Endothelial cell of umbilical vein (primary cell): ENCODE results near the gene CORO2B. TPM values are rescaled to one million over a fixed set of nuclear protein-coding genes. Genes with fewer than 3 reads are reported as not detected.
A peak's percentile ranks its signal among the peaks of the same experiment; 100 is the strongest.

ENCODE experiments used
- BruUV-seq: library from RNA; stranded (reverse); fragments of 400-500 nt; replicated peaks from 2 replicates; lab custom pipeline; 2021; lab: Mats Ljungman, UMichigan
- CTCF ChIA-PET: fragments of 300-600, 350-600 bp; sonication (Branson Sonifier 250); formaldehyde crosslinking; loops from one replicate; lab custom pipeline; 2021; ENCODE audit warnings: antibody characterized with exemption, inconsistent platforms; lab: Charles Lee
- POLR2A ChIA-PET: fragments of 300-600, 350-600 bp; sonication (Branson Sonifier 250); formaldehyde crosslinking; loops from one replicate; lab custom pipeline; 2021; ENCODE audit warnings: antibody characterized with exemption, inconsistent platforms; lab: Charles Lee
- DNase-seq: peaks from one replicate; pipeline ENCODE4 v3.0.0-alpha.2; 2011; ENCODE audit warnings: low read depth, low spot score
- FAIRE-seq: peaks from 2 replicates; lab custom pipeline; 2011; peaks lifted over from hg19 to GRCh38; lab: Jason Lieb, UNC
- H2AFZ ChIP-seq: 2 replicates; pipeline ENCODE4 v1.6.0; 2012; ENCODE audit warnings: low read depth, low read length, control low read depth, inconsistent platforms
- H3K27ac ChIP-seq: 2 replicates; pipeline ENCODE4 v1.5.1; 2011; ENCODE audit warnings: low read depth, mild to moderate bottlenecking, control low read depth, low read length, moderate library complexity; ENCODE audit not compliant: insufficient read depth
- H3K27me3 ChIP-seq, 2 experiments: 2 replicates each; pipeline versions ENCODE4 v1.6.0 to v1.6.1; 2011; ENCODE audit warnings: low read length in 2 of 2, mixed read lengths in 1 of 2; ENCODE audit not compliant: control insufficient read depth in 2 of 2, insufficient read depth in 2 of 2
- H3K36me3 ChIP-seq, 2 experiments: 2 replicates in 1 of 2; 3 replicates in 1 of 2; pipeline ENCODE4 v1.5.1; 2011; ENCODE audit warnings: low read length in 2 of 2, mild to moderate bottlenecking in 1 of 2, moderate library complexity in 1 of 2; ENCODE audit not compliant: control insufficient read depth in 2 of 2, insufficient read depth in 2 of 2; ENCODE audit errors: extremely low read depth in 1 of 2
- H3K4me1 ChIP-seq: 3 replicates; pipeline ENCODE4 v1.5.1; 2011; ENCODE audit warnings: mild to moderate bottlenecking, low read length; ENCODE audit not compliant: control insufficient read depth, insufficient read depth; ENCODE audit errors: extremely low read depth
- H3K4me2 ChIP-seq: 2 replicates; pipeline ENCODE4 v1.6.1; 2011; ENCODE audit warnings: low read length, control low read depth, mixed read lengths; ENCODE audit not compliant: insufficient read depth
- H3K4me3 ChIP-seq, 3 experiments: fragments of 200-600 bp in 1 of 3; sonication (generic), shearing (Covaris generic) in 1 of 3; replicated peaks in 1 of 3; 2 replicates each; pipeline ENCODE4 v1.5.1; 2011 to 2016; ENCODE audit warnings: control low read depth in 3 of 3, low read length in 3 of 3, mild to moderate bottlenecking in 2 of 3, inconsistent platforms in 1 of 3, low read depth in 1 of 3, moderate library complexity in 1 of 3; ENCODE audit not compliant: insufficient read depth in 1 of 3
- H3K79me2 ChIP-seq: 2 replicates; pipeline ENCODE4 v1.6.0; 2012; ENCODE audit warnings: low read length, inconsistent platforms; ENCODE audit not compliant: control insufficient read depth, insufficient read depth
- H3K9ac ChIP-seq: replicated peaks from 2 replicates; pipeline ENCODE3; 2011; ENCODE audit warnings: low read length, control low read depth; ENCODE audit not compliant: insufficient read depth; ENCODE audit errors: extremely low read depth
- H3K9me1 ChIP-seq: replicated peaks from 3 replicates; pipeline ENCODE4 v1.6.0; 2011; ENCODE audit warnings: mild to moderate bottlenecking, low read length; ENCODE audit not compliant: control insufficient read depth, insufficient read depth; ENCODE audit errors: extremely low read depth
- H3K9me3 ChIP-seq: replicated peaks from 2 replicates; pipeline ENCODE4 v1.5.1; 2012; ENCODE audit warnings: low read length, inconsistent platforms; ENCODE audit not compliant: control insufficient read depth, insufficient read depth
- H4K20me1 ChIP-seq: replicated peaks from 2 replicates; pipeline ENCODE3; 2011; ENCODE audit warnings: mild to moderate bottlenecking, low read length; ENCODE audit not compliant: control insufficient read depth, insufficient read depth; ENCODE audit errors: extremely low read depth
- CTCF ChIP-seq, 2 donors: IDR thresholded peaks; 1 replicate in 1 of 2; 2 replicates in 1 of 2; pipeline ENCODE4 v1.5.1; 2011; ENCODE audit warnings: low read length in 2 of 2, mild to moderate bottlenecking in 2 of 2, moderate library complexity in 2 of 2, control low read depth in 1 of 2, inconsistent platforms in 1 of 2, low read depth in 1 of 2; ENCODE audit not compliant: insufficient read depth in 1 of 2; ENCODE audit errors: extremely low read depth in 1 of 2
- EZH2 ChIP-seq: IDR thresholded peaks from 2 replicates; pipeline ENCODE4 v1.6.1; 2012; ENCODE audit warnings: borderline replicate concordance, low read depth, mild to moderate bottlenecking, moderate library complexity, low read length, inconsistent platforms; ENCODE audit not compliant: severe bottlenecking
- FOS ChIP-seq: IDR thresholded peaks from 2 replicates; pipeline ENCODE4 v1.6.1; 2011; ENCODE audit warnings: mild to moderate bottlenecking, low read length, moderate library complexity, borderline replicate concordance; ENCODE audit not compliant: insufficient read depth
- GATA2 ChIP-seq: IDR thresholded peaks from 2 replicates; pipeline ENCODE4 v1.7.0; 2011; ENCODE audit warnings: low read depth, mild to moderate bottlenecking, moderate library complexity, mixed read lengths, low read length; ENCODE audit not compliant: insufficient read length, insufficient read depth
- JUN ChIP-seq: IDR thresholded peaks from 2 replicates; pipeline ENCODE4 v1.6.1; 2011; ENCODE audit warnings: borderline replicate concordance, low read depth; ENCODE audit not compliant: insufficient read length, insufficient read depth
- MAX ChIP-seq: IDR thresholded peaks from 2 replicates; pipeline ENCODE4 v1.6.1; 2011; ENCODE audit not compliant: insufficient read depth, insufficient read length
- MYC ChIP-seq: IDR thresholded peaks from one replicate; pipeline ENCODE4 v1.6.1; 2011; ENCODE audit warnings: mild to moderate bottlenecking, low read depth, low read length
- POLR2A ChIP-seq: IDR thresholded peaks from 2 replicates; pipeline ENCODE4 v1.6.1; 2012; ENCODE audit warnings: low read depth, mild to moderate bottlenecking, control low read depth, low read length
- POLR2AphosphoS5 ChIP-seq: IDR thresholded peaks from 2 replicates; pipeline ENCODE4 v1.6.1; 2012; ENCODE audit warnings: low read depth, mild to moderate bottlenecking, control low read depth, low read length, moderate library complexity; ENCODE audit not compliant: insufficient read depth
- dilution Hi-C: fragments of 300-500 bp; cut with MboI; formaldehyde crosslinking; loops from one replicate; pipeline ENCODE4 v1.15.0; 2019; ENCODE audit warnings: low sequenced_read_pairs; ENCODE audit not compliant: extremely low pct_ligation_motif_present
- intact Hi-C: fragments of 100-400 bp; cut with micrococcal nuclease; formaldehyde crosslinking; loops from one replicate; pipeline ENCODE4 v1.10.0; 2022
- polyA plus RNA-seq, 4 experiments: library from polyadenylated mRNA; depleted of rRNA in 3 of 4; stranded (reverse) in 3 of 4; unstranded in 1 of 4; fragments of >200 nt; gene quantifications; 2 replicates each; pipeline versions ENCODE4 v1.2.1 to v1.2.3, GENCODE V29; 2011 to 2012; ENCODE audit warnings: missing spikeins in 1 of 4
- total RNA-seq: library from RNA; stranded (reverse); gene quantifications from 2 replicates; pipeline ENCODE4 v1.2.3, GENCODE V29; 2021

Gene CORO2B
- total and polyA plus RNA-seq, 2 donors (not counting 3 experiments of a cell fraction or from before 2014, with no cell fraction given): 2.4 to 3.7 TPM

- Histone ChIP-seq H3K9me1 (no peaks in the 10 kb centered on the region), H3K9me3 (no peaks in the 10 kb centered on the region), H3K79me2 (no peaks in the 10 kb centered on the region), H3K4me3 (no peak overlapping the region), H3K27ac (no peak overlapping the region), H3K27me3 (no peaks in the 10 kb centered on the region), H3K9ac (no peak overlapping the region), H2AFZ (no peak overlapping the region), H4K20me1 (no peaks in the 10 kb centered on the region), H3K36me3 (no peaks in the 10 kb centered on the region), H3K4me1 (peaks cover 12% of the 10 kb centered on the region), H3K4me2 (no peak overlapping the region)
- TF ChIP-seq POLR2AphosphoS5: no peak
- TF ChIP-seq GATA2: no peak
- no peak for TF ChIP-seq MAX
- DNase-seq (no peak), FAIRE-seq (no peak)
- no TSS peak for BruUV-seq
- dilution Hi-C loops (no loop called here), intact Hi-C loops (no loop called here)
- CTCF ChIA-PET: interaction anchor here (0.7 to 1.6 kb wide), 6 partner anchors 11 to 177 kb away, joined by 3 to 9 read pairs (median 6); no protein-coding TSS in a partner anchor
- POLR2A ChIA-PET: no interaction called here
These were observed 120.5 kb downstream of the CORO2B start for GRCh38 chr15:68699124-68699880.

- ChIA-PET CTCF (interaction anchor here (0.7 to 1.6 kb wide), 12 partner anchors 10 to 447 kb away, joined by 3 to 13 read pairs (median 4); no protein-coding TSS in a partner anchor), POLR2A (interaction anchor here (0.6 kb wide), 1 partner anchor 38 kb away, joined by 3 read pairs; no protein-coding TSS in a partner anchor)
- DNase-seq (no peak), FAIRE-seq (no peak)
- intact Hi-C loops: loop anchor here (1.0 kb wide), 1 partner anchor 29 kb away; no protein-coding TSS in a partner anchor
- H3K4me3 ChIP-seq: no peak overlapping the region
- H3K79me2 ChIP-seq: no peaks in the 10 kb centered on the region
- no peaks in the 10 kb centered on the region for H3K9me3 ChIP-seq
- H3K9ac ChIP-seq: peak overlapping the region; percentile 49
- no TSS peak for BruUV-seq
- dilution Hi-C loops: no loop called here
- no peak for TF ChIP-seq EZH2
- TF ChIP-seq GATA2: no peak
- no peak for TF ChIP-seq POLR2A
- TF ChIP-seq MYC: no peak
- TF ChIP-seq FOS: no peak
- TF ChIP-seq CTCF (IDR thresholded peaks at IDR 0.05; ENCODE audit: extremely low read depth in 1 of 2, insufficient read depth in 1 of 2, low read depth in 1 of 2, low read length in 2 of 2): no peak
- no peak for TF ChIP-seq MAX
- no peak for TF ChIP-seq POLR2AphosphoS5
- TF ChIP-seq JUN: no peak
- no peaks in the 10 kb centered on the region for H3K36me3 ChIP-seq
- H2AFZ ChIP-seq: peak overlapping the region; percentile 77
- H3K27ac ChIP-seq: no peak overlapping the region
- H3K27me3 ChIP-seq: no peaks in the 10 kb centered on the region
- peaks cover 19% of the 10 kb centered on the region for H3K4me1 ChIP-seq
- H3K9me1 ChIP-seq: no peaks in the 10 kb centered on the region
- no peaks in the 10 kb centered on the region for H4K20me1 ChIP-seq
- no peak overlapping the region for H3K4me2 ChIP-seq
These were observed 121.2 kb downstream of the CORO2B start for GRCh38 chr15:68699881-68700454.
